ENCODE data around the gene CA5B. TPM values are rescaled to one million over a fixed set of nuclear protein-coding genes. Genes with fewer than 3 reads are reported as not detected.
"Not testable (repeated sequence)": the region's sequence is repeated elsewhere in the genome, so short reads cannot be mapped to it uniquely, and the experiment has no call there.

The CA5B gene
- total RNA-seq, 4 donors from 2014 or later: 7.2 to 14.0 (median 11.8) TPM

DNA sequence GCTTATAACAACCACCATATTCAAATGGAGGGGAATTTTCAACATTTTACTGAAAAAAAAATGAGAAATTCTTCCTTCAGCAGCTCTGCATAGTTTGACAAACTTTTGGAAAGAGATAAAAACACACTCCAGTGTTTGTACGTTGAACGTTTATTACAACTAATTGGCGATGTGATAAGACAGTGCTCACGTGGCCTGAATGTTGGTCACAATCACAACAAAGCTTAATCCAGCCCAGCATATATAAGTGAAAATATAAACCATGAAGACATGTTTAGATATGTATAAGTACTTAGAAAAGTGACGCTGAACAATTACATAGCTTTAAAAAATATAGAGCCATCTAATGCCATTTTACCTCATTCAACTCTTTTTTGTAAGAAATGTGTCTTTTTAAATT, 87.9 kb downstream of the CA5B start:
- DNase-seq (ENCODE audit: low spot score in 2 of 2): no peak
- intact Hi-C loops (cut with DNase I; ENCODE audit: low total_unique reads): no loop called here
- no peak overlapping the region for H3K4me3 ChIP-seq (ENCODE audit: low read depth, poor library complexity, severe bottlenecking)
- 82 to 87% methylated on average over 5 of the region's 5 CpGs for WGBS, 2 donors
- TF ChIP-seq, protein P1, sequence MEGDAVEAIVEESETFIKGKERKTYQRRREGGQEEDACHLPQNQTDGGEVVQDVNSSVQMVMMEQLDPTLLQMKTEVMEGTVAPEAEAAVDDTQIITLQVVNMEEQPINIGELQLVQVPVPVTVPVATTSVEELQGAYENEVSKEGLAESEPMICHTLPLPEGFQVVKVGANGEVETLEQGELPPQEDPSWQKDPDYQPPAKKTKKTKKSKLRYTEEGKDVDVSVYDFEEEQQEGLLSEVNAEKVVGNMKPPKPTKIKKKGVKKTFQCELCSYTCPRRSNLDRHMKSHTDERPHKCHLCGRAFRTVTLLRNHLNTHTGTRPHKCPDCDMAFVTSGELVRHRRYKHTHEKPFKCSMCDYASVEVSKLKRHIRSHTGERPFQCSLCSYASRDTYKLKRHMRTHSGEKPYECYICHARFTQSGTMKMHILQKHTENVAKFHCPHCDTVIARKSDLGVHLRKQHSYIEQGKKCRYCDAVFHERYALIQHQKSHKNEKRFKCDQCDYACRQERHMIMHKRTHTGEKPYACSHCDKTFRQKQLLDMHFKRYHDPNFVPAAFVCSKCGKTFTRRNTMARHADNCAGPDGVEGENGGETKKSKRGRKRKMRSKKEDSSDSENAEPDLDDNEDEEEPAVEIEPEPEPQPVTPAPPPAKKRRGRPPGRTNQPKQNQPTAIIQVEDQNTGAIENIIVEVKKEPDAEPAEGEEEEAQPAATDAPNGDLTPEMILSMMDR (IDR thresholded peaks at IDR 0.05): no peak

DNA sequence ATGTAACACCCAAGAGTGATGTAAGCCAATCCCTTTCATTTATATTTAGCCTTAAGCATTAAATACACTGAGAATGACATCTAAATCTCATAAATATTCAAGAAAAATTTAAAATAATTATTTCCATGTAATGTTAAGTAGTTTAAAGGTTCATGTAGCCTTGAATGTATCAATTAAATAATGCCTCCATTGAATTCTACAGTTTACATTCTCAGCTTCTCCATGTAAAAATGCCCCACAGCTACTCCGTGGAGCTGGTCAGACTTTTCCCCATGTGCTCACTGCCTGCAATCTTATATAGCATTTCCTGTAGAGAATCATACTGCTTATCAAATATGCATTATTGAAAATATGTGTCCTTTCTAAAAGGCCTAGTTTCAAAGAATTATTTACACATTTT, 91.1 kb downstream of the CA5B start:
- WGBS, 2 donors: 82 to 92% methylated on average over 1 of the region's 1 CpG
- intact Hi-C loops (cut with DNase I; ENCODE audit: low total_unique reads): no loop called here
- TF ChIP-seq, protein P1 (IDR thresholded peaks at IDR 0.05): no peak
- TF ChIP-seq POLR2A (IDR thresholded peaks at IDR 0.05): no peak
- DNase-seq (ENCODE audit: low spot score in 2 of 2): no peak
- H3K4me3 ChIP-seq (ENCODE audit: low read depth, poor library complexity, severe bottlenecking): no peak overlapping the region

DNA sequence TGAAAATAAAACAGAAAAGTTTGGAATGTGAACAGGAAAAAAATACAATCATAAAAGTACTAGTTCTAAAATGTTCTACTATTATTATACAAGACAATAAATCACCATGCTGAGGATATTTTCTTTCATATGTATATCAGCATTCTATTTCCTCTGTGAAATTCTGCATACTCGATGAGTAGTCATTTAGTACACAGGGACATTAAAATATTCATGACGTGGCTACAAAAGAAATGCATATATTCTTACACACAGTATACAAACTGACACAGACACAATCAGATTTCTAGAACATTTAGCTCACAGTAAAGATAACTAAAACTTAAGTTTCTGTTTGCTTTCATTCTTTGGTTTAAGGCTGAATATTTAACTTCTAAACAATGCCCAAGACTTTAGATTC, 93.3 kb downstream of the CA5B start:
- intact Hi-C loops (cut with DNase I; ENCODE audit: low total_unique reads); H3K4me3 ChIP-seq (ENCODE audit: low read depth, poor library complexity, severe bottlenecking); DNase-seq (ENCODE audit: low spot score in 2 of 2): not testable (repeated sequence)
- no CpG with 5 or more reads among the region's 2 CpGs for WGBS, 2 donors

DNA sequence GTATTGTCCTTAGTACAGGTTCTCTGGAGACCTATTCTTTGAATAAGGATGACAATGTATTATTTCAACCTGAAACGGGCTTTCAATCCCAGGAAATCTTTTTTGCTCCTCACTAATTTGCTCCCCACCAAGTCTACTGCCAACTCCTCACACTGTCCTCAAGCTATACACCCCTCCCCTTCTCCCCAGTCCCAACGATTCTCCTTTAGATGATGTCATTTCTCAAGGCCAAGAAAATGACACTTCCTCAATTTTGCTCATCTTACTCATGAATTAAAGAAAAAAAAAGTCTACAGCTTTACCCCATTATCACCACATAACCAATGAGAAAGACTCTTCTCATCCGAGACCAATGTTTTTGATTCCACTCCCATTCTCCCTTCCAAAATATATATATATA, 96.0 kb downstream of the CA5B start:
- intact Hi-C loops (cut with DNase I; ENCODE audit: low total_unique reads): no loop called here
- 57 to 73% methylated on average over 3 of the region's 3 CpGs for WGBS, 2 donors
- no peak overlapping the region for H3K4me3 ChIP-seq (ENCODE audit: low read depth, poor library complexity, severe bottlenecking)
- DNase-seq (ENCODE audit: low spot score in 2 of 2): no peak
- TF ChIP-seq, protein P1 (IDR thresholded peaks at IDR 0.05): no peak
- no peak for TF ChIP-seq POLR2A (IDR thresholded peaks at IDR 0.05)

DNA sequence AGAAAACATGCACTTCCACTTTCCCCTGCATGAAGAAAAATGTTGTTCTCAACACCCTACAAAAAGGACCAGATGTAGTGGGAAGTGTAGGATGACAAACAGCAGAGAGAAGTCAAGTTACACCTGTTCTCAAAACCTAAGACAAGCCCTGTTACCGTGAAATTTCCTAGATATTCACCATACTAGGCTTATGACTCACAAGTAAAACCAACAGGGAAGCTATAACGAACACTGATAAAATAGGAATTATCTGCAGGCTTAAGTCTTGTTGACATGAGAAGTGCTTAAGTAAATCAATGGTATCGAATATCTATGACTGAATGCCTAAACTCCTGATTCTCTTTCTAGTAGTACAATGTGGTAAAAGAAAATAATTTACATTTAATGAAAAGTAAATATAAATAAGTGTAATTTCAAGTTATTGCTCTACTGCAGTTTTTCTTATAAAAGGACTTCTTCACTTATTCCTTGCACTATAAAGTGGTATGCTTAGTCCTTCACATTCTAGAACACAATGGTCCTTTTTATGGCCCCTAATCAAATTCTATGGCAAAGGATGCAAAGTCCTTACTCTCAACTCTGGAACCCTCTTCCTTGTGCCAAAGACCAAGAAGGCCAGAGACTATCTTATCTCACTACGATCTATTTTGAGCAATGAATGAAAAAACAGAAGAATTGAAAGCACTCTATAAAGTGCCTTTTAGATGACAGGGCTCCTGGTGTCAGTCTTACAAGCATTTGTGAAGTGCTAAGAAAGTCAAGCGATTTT, 96.9 kb downstream of the CA5B start:
- no peak overlapping the region for H3K4me3 ChIP-seq (ENCODE audit: low read depth, poor library complexity, severe bottlenecking)
- no peak for DNase-seq (ENCODE audit: low spot score in 2 of 2)
- intact Hi-C loops (cut with DNase I; ENCODE audit: low total_unique reads): no loop called here
- TF ChIP-seq, protein P1 (IDR thresholded peaks at IDR 0.05): no peak
- TF ChIP-seq POLR2A (IDR thresholded peaks at IDR 0.05): no peak
- 87 to 94% methylated on average over 5 of the region's 5 CpGs for WGBS, 2 donors

Other genes with a start within 250 kb of the CA5B start
- gene PIR, start 244.9 kb upstream of the CA5B start, total RNA-seq: 10 to 100 TPM in 3 of 4 donors, 1 to 10 TPM in 1; 6.3 to 18.0 (median 12.1) TPM
- gene BMX, start 237.5 kb upstream of the CA5B start, total RNA-seq: 1 to 10 TPM in 3 of 4 donors, under 1 TPM in 1; 0.38 to 2.8 (median 1.9) TPM
- gene ACE2, start 137.3 kb upstream of the CA5B start, total RNA-seq: 1 to 10 TPM in 2 of 4 donors, under 1 TPM in 2; 0.64 to 1.5 (median 0.83) TPM
- 1 to 10 TPM in 1 of 4 donors, under 1 TPM in 3; 0.38 to 1.3 (median 0.44) TPM for gene CLTRN, start 73.5 kb upstream of the CA5B start, total RNA-seq
- gene ZRSR2, start 52.2 kb downstream of the CA5B start, total RNA-seq: 10 to 100 TPM in 1 of 4 donors, 1 to 10 TPM in 3; 1.9 to 11.2 (median 4.6) TPM
- 10 to 100 TPM; 18.5 to 43.7 (median 31.4) TPM for gene AP1S2, start 116.5 kb downstream of the CA5B start, total RNA-seq